LNCAP (cell line): ENCODE measurements around the gene MEF2C.

Experiments used
- TF ChIP-seq, protein P1 (sequence below): fragments of 450-650 bp; IDR thresholded peaks from 2 replicates; pipeline ENCODE4 v1.5.1; 2017; ENCODE audit warnings: mild to moderate bottlenecking

MEF2C gene

DNA sequence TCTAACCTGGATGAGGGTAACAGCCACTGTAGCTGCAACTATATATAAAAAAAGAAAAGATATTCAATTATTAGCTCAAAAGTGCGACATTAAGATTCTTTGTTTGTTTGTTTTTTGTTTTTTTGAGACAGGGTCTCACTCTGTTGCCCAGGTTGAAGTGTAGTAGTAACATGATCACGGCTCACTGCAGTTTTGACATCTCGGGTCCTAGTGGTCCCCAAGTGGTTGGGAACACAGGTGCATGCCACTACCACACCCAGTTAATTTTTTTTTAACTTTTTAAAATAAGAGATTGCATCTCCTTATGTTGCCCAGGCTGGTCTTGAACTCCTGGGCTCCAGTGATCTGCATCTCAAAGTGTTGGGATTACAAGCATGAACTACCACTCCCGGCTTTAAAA, 61.8 kb downstream of the MEF2C start:
- TF ChIP-seq, protein P1, sequence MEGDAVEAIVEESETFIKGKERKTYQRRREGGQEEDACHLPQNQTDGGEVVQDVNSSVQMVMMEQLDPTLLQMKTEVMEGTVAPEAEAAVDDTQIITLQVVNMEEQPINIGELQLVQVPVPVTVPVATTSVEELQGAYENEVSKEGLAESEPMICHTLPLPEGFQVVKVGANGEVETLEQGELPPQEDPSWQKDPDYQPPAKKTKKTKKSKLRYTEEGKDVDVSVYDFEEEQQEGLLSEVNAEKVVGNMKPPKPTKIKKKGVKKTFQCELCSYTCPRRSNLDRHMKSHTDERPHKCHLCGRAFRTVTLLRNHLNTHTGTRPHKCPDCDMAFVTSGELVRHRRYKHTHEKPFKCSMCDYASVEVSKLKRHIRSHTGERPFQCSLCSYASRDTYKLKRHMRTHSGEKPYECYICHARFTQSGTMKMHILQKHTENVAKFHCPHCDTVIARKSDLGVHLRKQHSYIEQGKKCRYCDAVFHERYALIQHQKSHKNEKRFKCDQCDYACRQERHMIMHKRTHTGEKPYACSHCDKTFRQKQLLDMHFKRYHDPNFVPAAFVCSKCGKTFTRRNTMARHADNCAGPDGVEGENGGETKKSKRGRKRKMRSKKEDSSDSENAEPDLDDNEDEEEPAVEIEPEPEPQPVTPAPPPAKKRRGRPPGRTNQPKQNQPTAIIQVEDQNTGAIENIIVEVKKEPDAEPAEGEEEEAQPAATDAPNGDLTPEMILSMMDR: no peak

DNA sequence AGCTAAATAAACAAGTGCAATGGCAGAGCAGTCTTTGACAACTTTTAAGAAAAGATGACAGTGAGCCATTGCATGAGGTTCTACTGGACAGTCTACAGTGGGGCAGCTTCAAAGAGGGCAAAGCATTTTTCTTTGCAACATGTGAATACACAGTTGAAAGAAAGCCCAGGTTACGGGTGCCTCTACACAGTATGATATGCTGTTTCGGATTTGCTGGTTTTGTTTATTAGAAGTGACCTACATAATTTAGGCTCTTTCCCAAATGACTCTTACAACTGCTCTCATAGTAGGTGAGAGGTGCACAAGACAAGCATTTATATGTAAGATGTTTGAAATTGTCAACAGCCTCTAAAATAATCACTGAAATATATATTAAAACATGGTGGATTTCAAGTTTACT, 62.4 kb downstream of the MEF2C start:
- TF ChIP-seq, protein P1: no peak

DNA sequence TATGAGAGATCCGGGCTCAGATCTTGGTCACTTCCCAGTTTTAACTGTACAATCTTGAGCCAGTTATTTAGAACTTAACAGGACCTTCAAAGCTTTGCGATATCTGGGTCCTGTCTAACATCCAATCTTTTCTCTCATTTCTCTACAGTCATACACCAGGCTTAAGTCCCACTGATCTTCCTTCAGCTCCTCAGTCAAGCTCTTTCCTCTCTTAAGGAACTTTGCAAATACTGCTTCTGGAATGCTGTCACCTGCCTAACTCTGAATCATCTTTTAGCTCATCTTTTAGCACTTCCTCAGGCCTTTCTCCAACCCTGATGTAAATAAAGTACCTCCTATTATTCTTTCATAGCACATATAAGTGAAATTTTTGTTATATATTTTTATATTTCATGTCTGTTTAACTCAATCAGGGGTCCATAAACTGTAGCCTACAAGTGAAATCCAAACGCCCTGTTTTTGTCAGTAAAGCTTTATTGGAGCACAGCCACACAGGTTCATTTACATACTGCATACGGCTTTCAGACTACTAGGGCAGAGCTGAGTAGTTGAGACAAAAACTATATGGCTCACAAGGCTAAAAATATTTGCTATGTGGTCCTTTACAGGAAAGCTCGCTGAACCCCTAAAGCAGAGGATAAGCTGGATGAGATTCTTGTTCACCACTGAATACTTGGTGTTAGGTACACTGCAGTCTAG, 63.5 kb downstream of the MEF2C start:
- TF ChIP-seq, protein P1: no peak

DNA sequence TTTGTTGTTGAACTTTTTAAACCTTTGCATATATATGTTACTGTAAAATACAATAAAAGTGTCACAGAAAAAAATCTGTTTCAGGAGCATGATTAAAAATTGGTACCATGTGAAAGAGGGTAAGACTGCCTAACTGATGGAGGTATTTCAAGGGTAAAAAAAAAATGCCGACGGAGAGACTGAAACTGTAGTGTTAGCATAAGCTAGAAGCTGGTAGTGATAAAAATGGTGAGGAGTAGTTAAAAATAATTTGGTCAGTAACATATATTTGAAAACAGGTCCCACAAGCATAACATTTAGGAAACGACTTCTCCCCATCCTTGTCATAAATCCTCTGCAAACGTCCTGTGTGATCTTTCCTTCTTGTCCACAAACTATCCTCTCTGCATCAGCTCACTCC, 64.7 kb downstream of the MEF2C start:
- TF ChIP-seq, protein P1: no peak

DNA sequence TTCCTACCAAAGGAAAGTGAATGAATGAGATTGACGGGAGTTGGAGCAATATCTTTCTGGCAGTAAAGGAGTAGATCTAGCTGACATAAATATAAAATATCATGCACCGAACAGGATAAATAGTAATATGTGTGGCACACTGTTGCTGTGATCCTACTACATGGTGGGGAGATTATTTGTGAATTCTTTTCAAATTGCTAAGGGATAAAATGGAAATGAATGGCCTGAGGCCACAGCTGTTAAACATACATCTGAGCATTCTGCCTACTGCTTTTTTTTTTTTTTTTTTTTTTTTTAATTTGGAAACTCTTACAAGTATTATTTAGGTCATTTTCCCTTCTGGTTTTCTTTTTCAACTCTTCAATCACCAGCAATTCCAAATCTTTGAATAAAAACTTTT, 66.8 kb downstream of the MEF2C start:
- TF ChIP-seq, protein P1: no peak

DNA sequence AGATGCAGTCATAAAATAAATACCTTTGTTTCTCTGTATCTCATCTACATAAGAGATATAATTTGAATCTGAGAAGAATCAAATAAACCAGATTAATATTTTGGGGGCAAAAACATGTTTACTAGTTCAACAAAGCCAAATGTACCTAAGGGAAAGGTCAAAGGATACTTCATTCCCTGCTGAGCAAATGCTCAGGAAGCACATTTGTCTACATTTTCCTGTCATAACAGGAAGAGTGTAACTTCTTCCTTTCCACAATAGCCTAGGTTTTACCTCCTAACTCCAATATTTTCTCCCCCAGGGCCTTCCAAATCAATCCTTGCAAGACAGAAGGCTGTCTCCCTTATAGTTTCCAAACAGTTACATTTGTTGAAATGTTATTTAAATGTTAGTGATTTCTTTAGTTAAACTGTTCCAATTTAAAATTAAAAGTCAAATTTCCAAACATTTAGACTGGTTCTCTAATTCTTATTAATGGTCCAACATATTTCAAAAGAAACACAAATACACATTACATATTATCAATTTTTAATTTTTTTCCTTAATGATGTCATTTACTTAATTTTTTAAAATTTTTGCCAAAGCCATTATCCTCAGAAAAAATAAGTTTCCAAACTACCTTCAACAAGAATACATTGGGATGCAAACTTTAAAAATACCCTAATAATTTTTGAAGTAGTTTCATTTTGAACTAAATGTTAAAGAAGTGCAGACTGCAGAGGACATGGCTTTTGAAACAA, 67.8 kb downstream of the MEF2C start:
- TF ChIP-seq, protein P1: no peak

DNA sequence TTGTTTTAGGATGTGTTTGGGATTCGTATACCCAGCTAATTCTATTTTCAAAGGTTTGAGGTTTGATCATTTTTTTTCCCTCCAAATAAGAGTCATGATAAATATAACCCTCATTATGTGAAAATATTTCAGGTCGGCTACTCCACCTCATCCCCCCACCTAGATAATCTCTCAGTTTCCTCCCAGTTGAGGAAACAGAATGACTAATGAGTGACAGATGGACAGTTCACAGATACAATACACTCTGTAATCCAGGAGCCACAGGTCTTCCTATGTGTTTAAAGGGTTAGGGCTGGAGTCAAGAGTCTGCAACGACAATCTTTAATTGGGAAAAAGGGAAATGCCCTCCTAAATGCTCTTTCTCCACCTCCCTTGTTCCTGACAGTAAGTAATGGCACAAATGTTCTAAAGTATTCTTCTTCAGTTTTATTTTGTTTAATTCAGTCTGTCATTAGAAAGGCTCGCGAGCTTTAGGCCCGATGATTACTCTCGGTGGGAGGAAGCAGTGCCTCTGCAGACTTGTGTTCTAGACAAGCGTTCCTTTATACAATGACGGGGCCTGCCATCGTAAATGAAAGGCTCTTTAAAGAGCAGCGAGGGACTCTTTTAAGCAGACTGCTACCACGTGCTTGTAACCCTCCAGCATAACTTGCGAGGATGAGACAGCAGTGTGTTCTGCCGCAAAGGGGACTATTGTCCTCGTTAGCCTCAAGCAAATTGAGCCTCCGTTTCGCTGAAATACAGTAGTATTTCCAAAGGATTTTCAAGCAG, 69.0 kb downstream of the MEF2C start:
- TF ChIP-seq, protein P1: no peak
